Peyer's patch (tissue), 4 donors: ENCODE measurements around the gene MYPN.
"Not testable (repeated sequence)": the region's sequence is repeated elsewhere in the genome, so short reads cannot be mapped to it uniquely, and the experiment has no call there.

Experiments used
- CTCF ChIP-seq, 6 experiments: fragments of 450-650 bp in 4 of 6; fragments of 200-600 bp in 2 of 6; sonication (generic) in 1 of 6; IDR thresholded peaks; one replicate each; pipeline ENCODE4 v1.5.1; 2017 to 2019; ENCODE audit warnings: antibody characterized with exemption in 6 of 6, mild to moderate bottlenecking in 3 of 6, moderate library complexity in 1 of 6
- POLR2A ChIP-seq, 2 donors: fragments of 450-650 bp; IDR thresholded peaks; one replicate each; pipeline ENCODE4 v1.5.1; 2017; ENCODE audit warnings: antibody characterized with exemption in 2 of 2, mild to moderate bottlenecking in 2 of 2, moderate library complexity in 2 of 2

DNA sequence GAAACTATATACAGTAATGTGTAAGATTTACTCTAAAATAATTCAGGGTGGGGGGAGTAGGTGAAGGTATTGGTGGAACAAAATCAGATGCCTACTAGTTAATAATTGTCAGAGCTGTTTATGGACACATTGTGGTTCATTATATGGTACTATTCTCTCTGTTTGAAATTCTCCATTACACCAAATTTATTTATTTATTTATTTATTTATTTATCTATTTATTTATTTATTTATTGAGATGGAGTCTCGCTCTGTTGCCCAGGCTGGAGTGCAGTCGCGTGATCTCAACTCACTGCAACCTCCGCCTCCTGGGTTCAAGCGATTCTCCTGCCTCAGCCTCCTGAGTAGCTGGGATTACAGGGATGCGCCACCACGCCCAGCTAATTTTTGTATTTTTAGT lies 137.1 kb downstream of the MYPN start:
- not testable (repeated sequence) for TF ChIP-seq POLR2A, CTCF (IDR thresholded peaks at IDR 0.05)
